GM18868 (cell line): ENCODE measurements around the gene EXOSC5.
"Not testable (repeated sequence)": the region's sequence is repeated elsewhere in the genome, so short reads cannot be mapped to it uniquely, and the experiment has no call there.

ENCODE experiments used
- ATAC-seq: cut with Tn5 transposase; IDR thresholded peaks from one replicate; pipeline ENCODE4 v1.9.1; 2021; ENCODE audit warnings: mild to moderate bottlenecking, moderate library complexity; ENCODE audit not compliant: unreplicated experiment

Gene EXOSC5

DNA sequence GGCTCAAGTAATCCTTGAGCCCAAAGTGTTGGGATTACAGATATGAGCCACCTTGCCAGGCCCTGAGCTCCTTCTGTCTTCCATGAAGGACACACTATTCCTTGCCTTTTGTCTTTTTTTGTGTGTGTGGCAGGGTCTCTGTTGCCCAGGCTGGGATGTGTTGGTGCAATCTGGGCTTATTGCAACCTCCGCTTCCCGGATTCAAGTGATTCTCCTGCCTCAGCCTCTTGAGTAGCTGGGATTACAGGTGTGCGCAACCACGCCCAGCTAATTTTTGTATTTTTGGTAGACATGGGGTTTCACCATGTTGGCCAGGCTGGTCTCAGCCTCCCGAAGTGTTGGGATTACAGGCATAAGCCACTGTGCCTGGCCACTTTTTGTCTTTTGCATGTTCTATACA lies 11.7 kb upstream of the EXOSC5 start:
- not testable (repeated sequence) for ATAC-seq

DNA sequence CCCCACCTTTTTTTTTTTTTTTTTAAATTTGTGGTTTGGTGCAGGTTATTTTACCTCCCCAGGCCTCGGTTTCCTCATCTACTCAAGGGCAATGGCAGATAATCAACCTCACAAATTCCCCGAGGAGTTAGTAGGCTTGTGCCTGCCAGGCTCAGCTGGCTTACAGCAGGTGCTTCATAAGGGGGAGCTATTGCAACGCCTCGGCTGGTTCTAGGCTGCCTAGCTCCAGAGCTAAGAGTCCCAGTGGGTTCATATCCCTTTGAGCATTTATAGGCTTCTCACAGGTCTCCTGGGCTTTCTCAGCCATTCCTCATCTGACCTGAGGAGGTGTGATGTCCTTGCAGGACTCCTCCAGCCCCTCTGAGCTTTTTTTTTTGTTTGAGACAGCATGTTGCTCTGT lies 11.1 kb upstream of the EXOSC5 start:
- no peak for ATAC-seq

DNA sequence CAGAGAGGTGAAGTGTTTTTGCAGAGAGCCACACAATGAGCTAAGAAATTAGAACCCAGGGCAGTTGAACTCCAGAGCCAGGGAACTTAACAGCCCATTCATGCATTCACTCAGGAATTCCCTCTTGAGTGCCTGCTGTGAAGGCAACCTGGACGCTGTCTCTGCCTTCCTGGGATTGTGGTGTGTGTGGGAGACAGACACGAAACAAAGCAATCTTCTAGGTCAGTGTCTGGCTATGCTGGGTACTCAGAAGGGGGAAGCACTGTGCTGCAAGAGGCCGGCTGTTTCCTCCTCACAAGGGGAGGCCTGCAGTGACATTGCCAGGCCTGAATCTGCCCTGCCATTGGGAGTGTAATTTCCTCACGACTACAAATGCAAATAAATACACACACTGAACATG lies 10.1 kb upstream of the EXOSC5 start:
- no peak for ATAC-seq

DNA sequence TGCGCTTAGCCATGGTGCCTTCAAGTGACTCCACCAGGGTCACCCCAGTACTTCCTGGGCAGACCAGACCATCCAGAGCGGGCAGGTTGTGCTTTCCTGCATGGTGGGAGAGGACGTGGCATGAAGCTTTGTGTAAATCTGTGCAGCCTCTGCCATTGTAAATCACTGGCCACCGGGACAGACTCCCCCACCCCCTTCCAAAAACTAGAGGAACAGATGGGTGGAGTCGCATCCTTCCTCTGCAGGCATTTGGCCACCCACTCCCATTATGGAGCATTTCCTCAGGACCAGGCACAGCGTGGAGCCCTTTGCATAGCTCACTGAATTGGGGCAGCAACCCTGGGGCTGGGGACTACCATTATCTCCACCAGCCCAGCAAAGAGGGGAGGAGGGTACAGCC lies 8.6 kb upstream of the EXOSC5 start:
- ATAC-seq: no peak

DNA sequence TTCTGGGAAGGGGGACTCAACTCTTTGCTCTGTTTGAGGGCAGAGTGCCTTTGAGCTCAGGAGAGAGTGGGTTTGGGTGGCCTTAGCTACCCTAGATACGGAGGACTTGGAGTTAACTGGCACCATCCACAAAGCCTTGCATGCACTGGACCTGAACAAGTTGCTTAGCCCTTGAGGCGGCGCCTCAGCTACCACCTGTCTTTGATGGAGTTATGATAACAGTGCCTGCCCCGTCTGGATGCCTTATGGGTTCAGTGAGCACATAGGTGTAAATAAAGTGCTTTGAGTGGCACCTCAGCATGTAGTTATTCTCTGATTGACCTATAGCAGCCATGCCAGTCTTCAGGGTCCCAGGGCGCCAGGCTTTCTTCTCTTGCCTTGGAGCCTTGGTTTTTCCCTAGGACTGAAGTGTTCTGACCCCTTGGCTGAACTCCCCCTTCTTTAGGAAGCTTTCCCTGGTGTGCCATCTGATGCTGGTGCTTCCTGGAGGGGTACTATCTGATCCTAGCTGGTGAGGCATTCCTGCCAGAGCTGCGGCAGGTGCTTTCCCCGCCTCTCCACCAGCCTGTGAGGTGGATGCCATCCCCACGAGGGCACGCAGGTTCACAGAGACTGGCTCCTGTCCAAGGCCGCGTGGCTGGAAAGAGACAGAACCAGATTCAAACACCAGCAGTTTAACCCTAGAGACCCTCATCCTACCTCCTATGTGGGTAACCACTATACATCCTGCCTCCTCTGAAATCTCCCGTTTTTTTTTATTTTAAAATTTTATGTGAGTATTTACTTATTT lies 6.2 kb upstream of the EXOSC5 start:
- no peak for ATAC-seq

DNA sequence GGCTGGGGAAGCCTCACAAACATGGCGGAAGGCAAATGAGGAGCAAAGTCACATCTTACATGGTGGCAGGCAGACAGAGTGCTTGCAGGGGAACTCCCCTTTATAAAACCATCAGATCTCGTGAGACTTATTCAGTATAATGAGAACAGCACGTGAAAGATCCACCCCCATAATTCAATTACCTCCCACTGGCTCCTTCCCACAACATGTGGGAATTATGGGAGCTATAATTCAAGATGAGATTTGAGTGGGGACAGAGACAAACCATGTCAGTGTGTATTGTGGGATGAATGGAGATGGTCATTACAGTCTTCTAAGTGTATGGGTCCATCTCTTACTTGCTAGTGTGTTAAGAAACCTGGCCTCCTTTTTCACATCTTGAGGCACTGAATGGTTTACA lies 4.9 kb upstream of the EXOSC5 start:
- no peak for ATAC-seq

DNA sequence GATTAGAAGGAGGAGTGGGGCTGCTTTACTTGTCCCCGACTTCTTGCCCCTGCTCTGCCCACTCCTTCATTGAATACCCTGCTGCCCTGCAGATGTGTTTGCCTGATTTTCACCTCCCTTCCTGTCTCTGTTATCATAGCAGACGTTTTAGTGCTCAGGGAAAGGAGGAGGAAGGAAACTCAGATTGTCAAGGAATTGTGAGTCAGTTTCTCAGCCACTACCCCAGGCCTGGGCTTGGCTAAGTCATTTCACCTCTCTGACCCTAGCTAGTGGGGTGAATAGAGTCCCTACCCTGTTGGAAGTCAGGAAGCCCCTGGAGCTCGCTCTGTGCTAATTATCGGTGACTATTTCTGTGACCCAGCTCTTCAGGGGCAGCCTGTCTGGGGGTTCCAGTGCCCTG lies 4.3 kb upstream of the EXOSC5 start:
- ATAC-seq: no peak

DNA sequence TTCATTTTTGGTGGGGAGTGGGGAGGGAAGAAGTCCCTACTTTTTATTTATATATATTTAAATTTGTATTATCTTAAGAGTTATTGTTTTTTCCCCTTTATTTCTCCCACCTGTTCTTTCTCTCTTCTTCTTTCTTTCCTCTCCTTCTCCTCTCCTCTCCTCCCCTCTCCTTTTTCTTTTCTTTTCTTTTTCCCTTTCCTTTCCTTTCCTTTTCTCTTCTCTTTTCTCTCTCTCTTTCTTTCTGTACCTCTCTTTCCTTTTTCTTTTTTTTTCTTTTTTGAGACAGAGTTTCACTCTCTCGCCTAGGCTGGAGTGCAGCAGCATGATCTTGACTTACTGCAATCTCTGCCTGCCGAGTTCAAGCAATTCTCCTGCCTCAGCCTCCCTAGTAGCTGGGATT lies 2.4 kb upstream of the EXOSC5 start:
- ATAC-seq: no peak

DNA sequence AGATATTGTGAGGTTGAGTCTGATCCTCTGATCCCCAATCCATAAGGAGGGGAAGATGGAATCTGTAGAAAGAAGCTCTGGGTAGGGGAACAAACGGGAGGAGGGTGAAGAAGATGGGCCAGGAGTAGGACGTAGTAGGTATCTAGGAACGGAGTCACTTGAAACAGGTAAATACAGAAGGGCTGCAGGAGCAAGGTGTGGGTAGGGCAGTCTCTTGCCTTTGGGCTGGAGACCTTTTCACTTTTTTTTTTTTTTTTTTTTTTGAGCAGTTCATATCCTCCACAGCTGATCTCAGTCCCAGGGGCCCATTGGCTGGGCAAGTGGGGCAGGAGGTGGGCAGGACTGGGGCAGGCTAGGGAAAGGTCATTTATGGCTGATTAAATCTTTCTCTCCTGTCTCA lies 1.9 kb upstream of the EXOSC5 start:
- no peak for ATAC-seq

DNA sequence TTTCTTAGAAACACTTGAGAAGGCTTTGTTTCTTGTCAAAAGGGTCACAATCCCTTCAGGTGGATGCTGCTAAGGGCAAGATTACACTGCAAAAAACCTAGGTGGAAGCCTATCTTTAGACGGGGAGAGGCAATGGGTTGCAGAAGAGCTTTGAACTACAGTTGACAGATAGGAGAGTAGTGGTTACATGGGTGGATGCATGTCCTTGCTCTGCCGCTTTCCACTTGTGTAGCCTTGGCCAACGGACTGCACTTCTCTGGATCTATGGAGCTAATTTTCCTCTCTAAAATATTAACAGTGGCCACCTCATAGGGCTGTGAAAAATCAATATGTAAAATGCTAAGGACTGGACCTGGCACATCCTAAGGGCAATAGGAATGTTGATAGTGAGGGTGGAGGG lies 1.4 kb upstream of the EXOSC5 start:
- ATAC-seq: no peak

DNA sequence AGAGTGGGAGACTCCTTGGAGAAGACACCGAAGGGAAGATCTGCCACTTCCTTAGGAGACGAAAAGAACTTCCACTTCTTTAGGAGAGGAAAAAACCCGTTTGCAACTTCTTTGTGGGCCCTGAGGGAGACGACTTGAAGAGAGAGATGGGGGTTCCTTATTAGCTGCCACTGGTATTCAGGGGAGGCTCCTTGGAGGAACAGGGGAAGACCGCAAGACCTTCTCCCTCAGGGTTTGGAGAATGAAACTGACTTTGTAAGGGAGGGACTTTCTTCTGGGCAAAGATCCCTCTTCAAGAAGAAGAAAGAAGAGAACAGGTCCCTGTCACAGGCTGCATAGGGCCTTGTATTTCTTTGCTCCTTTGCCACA lies 875 bp upstream of the EXOSC5 start:
- no peak for ATAC-seq

DNA sequence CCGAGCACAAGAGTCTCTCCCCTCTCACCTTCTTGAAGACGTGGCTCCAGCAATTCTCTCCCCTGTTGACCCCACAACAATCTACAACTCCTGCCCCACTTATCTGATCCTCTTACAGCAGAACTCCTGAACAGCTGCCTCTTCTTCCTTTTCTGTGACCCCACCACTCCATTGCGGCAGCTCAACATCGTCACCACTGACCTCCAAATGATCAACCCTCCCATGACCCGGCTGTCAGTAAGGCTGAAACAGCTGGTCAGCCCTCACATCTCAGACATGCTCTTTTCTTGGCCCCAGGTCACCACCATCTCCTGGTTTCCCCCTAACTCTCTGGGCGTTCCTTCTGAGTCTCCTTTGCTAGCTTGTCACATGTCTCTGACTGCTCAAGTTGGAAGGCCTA lies 1.8 kb downstream of the EXOSC5 start:
- no peak for ATAC-seq

DNA sequence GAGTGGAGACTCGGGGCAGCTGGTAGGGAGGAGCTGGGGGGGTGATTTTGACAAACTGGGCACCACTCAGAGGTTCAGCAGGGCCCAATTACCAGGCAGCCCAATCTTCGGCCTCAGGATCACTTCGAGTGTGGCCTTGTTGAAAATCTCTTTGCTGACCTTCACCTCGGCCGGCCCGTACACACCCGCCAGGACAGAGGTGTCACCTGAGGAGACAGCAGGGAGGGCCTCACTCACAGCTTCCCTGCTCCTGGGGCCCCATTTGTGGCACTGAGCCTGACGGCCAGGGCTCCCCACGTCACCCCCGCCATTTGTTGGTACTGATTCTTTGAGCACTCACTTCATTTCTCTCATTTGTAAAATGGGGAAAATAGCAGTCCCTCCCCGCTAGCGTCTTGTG lies 4.4 kb downstream of the EXOSC5 start:
- ATAC-seq: no peak

DNA sequence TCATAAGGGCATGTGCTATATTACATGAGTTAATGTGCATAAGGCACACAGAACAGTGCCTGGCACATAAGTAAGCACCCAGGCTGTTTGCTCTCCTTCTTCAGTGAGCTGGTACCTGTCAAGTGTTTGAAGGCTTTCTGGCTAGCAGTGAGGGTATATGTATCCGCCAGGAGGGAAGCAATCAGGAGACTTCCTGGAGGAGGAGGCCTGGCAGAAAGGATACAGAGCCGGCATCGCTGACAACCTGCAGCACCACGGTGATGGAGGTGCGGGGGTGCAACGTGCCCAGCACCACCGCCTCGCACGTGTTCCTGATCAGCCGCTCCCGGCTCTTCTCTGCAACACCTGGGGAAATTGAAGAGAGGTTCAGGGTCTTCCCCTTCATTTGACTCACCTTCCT lies 5.5 kb downstream of the EXOSC5 start:
- no peak for ATAC-seq

DNA sequence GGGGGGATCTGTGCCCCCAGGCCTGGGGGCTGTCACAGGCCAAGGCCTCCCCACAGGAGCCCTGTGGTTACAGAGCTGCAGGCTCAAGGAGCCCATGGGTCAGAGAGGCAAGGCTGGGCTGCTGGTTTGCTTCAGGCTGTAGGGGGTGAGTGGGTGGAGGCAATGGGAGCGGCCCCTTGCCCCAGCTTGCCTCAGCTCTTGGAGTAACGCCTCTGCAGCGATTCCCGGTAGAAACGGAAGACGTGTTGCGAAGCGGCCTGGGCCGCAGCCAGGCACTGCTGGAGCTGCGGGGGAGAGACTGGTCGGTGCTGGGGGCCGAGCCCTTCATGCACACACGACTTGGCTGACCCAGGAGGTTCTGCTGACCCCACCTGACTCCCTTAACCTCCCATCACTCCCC lies 10.7 kb downstream of the EXOSC5 start:
- ATAC-seq: no peak

DNA sequence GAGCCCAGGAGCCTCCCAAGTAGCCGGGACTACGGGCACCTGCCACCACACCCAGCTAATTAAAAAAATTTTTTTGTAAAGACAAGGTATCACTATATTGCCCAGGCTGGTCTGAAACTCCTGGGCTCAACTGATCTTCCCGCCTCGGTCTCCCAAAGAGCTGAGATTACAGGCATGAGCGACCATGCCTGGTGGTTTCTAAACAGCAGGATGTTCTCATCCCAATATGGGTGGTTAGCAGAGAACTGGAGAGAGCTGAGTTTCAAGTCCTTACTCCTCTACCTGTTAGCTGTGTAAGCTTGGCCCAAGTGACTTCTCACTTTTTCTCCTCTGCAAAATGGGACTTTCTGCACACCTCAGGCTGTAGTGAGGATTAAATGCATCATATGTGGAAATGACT lies 12.8 kb downstream of the EXOSC5 start:
- no peak for ATAC-seq

DNA sequence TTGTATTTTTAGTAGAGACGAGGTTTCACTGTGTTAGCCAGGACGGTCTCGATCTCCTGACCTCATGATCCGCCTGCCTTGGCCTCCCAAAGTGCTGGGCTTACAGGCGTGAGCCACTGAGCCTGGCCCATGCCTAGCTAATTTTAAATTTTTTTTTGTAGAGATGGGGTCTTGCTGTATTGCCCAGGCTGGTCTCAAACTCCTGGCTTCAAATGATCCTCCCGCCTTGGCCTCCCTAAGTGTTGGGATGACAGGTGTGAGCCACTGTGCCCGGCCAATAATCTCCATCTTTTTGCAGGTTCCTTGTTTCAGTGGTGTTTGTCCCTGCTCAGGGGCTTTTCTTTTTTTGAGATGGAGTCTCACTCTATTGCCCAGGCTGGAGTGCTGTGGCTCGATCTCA lies 15.6 kb downstream of the EXOSC5 start:
- ATAC-seq: not testable (repeated sequence)

DNA sequence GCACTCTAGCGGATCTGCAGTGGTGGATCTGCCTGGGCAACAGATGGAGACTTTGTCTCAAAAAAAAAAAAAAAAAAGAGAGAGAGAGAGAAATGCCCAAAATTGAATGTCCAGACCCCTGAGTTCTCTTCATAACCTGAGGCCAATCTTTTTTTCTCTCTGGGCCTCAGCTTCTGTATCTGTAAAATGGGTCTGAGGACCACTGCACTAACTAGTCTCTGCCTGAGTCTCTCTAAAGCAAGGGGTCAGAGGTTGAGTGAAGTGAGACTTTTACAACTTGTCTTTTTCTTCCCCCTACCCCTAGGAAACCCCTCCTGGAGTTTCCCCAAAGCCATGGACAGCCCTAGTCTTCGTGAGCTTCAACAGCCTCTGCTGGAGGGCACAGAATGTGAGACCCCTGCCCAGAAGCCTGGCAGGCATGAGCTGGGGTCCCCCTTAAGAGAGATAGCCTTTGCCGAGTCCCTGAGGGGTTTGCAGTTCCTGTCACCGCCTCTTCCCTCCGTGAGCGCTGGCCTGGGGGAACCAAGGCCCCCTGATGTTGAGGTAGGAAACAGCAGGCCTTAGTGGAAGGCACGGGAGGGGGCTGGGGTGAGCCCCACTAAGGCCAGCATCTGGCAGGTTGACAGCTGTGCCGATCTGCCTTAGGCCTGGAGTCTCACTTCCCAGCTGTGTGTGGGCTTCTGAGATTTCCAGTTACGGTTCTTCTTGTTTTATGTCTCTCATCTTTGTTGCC lies 19.0 kb downstream of the EXOSC5 start:
- ATAC-seq: peak; percentile 40

DNA sequence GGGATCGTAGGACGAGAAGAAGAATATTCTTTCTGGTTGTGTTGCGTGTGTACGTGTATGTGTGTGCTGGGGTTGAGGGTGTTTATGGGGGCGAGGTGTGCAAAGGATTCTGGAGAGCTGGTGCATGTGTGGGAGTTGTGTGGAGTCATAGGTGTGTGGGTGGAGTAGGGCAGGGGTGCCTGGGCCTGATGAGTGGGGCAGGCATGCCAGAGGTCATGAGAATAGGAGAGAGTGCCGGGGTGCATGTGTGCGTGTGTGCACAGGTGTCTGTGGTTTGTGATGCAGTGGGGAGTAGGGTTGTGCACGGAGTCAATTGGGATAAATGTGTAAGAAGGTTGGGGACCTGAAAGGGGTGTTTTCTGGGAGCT lies 20.2 kb downstream of the EXOSC5 start:
- ATAC-seq: no peak

DNA sequence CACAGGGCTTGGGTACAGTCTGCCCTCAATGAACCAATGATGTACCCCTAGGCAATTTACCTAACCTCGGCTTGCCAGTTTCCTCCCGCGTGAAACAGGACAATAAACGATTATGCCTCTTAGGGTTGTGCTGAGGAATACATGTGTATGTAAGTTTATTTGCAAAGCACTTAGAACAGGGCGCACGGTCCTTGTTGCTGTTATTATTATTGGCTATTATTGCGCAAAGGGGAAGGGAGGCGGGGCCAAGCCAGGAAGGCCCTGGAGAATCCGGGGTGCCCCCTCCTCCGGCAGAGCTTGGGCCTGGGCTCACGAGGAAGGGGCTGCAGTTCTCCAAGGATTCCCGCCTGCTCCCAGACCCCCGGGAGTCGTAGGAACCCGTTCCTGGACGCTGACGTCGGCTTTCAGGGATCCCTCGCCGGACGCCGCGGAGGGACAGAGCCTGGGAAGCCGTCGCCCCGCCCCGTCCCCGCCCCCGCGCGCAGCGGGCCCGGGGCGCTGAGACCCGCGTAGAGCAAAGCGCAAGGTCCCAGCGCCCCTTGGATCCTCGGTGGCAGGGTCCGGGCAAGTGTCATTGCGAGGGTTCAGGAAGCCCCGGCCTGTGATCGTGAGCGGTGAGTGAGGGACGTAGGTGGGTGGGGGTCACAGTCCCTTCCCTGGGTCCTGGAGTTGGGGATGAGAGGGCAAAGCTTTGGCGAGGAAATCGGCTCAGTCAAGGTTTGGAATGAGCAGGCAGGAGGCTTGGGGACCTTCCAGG lies 20.7 kb downstream of the EXOSC5 start, which contains the start of gene TMEM91:
TSS of gene TMEM91 (plus strand) at position 293 of the 757 bp plus-strand sequence. CDS start 1,777 bp downstream, outside the sequence.
- no peak for ATAC-seq

DNA sequence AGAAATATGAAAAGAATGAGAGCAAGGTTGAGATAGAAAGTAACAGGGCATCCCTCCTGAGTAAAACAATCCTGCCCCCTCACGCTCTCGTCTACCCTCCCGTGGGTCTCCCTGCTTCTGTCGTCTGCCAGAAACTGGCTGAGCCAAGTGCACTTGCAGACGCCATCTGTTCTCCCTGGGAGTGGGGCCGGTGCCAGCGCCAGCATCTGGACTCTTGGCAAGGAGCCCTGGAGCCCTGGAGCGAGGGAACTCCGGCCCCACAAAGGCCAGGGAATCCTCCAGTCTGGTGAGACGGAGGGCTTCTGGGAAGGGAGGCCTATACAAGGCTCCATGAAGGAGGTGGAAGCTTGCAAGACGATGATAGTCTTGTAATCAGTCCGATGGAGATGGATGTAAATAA lies 23.2 kb downstream of the EXOSC5 start:
- ATAC-seq: no peak

DNA sequence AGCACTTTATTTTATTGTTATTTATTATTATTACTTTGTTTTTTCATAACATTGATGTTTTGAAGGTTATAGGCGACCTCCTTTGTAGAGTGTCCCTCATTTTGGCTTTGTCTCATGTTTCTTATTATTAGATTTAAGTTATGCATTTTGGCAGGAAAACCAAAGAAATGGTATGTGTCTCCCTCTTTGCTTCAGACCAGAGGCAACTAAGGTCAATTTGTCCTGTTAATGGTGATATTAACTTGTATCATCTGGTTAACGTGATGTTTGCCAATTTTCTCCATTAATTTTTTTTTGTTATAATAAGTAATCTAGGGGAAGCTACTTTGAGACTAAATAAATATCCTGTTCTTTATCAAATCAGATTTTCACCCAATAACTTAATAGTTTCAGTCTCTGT lies 24.7 kb downstream of the EXOSC5 start:
- no peak for ATAC-seq
